Measurements from ENCODE around the gene DIP2A.

DIP2A gene, protein sequence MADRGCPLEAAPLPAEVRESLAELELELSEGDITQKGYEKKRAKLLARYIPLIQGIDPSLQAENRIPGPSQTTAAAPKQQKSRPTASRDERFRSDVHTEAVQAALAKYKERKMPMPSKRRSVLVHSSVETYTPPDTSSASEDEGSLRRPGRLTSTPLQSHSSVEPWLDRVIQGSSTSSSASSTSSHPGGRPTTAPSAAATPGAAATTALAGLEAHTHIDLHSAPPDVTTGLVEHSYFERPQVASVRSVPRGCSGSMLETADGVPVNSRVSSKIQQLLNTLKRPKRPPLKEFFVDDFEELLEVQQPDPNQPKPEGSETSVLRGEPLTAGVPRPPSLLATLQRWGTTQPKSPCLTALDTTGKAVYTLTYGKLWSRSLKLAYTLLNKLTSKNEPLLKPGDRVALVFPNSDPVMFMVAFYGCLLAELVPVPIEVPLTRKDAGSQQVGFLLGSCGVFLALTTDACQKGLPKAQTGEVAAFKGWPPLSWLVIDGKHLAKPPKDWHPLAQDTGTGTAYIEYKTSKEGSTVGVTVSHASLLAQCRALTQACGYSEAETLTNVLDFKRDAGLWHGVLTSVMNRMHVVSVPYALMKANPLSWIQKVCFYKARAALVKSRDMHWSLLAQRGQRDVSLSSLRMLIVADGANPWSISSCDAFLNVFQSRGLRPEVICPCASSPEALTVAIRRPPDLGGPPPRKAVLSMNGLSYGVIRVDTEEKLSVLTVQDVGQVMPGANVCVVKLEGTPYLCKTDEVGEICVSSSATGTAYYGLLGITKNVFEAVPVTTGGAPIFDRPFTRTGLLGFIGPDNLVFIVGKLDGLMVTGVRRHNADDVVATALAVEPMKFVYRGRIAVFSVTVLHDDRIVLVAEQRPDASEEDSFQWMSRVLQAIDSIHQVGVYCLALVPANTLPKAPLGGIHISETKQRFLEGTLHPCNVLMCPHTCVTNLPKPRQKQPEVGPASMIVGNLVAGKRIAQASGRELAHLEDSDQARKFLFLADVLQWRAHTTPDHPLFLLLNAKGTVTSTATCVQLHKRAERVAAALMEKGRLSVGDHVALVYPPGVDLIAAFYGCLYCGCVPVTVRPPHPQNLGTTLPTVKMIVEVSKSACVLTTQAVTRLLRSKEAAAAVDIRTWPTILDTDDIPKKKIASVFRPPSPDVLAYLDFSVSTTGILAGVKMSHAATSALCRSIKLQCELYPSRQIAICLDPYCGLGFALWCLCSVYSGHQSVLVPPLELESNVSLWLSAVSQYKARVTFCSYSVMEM (N-terminal part only)

GRCh38 chr21:46458315-46459023 is at the start of gene DIP2A:
DIP2A (plus strand) TSS chr21:46458891; CDS start chr21:46459132, 241 bp downstream.
- DNase-seq, result peak; percentile 41 to 96 (median 92)

DNA sequence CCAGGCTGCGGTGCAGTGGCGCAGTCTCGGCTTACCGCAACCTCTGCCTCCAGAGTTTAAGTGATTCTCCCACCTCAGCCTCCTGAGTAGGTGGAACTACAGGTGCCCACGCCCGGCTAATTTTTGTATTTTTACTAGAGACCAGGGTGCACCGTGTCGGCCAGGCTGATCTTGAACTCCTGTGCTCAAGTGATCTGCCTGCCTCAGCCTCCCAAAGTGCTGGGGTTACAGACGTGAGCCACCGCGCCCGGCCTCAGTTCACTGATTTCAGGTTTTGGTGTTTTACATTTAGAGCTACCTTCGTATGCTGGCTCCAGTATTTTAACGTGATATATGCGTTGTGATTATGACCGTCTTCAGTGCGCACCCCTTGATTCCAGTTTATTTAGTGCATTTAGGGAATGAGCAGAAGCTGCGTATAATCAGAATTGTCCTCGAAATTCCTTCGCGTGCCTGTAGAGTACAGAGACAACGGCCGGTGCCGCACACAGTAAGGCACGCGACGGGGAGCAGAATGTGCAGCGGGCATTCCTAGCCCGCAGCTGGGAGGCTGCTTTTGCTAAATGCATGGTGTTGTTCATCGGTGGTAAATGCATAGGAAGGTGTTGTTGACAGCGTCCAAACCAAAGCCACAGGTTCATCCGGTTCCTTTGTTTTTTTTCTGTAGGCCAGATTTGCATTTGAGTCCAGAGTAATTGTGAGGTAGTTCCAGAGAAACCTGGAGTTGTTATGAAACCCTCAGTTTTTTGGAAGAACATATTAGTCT is 48.9 kb upstream of the DIP2A start:
- DNase-seq, result no peak

GRCh38 chr21:46410516-46410915 is 48.2 kb upstream of the DIP2A start:
- DNase-seq, result no peak

DNA sequence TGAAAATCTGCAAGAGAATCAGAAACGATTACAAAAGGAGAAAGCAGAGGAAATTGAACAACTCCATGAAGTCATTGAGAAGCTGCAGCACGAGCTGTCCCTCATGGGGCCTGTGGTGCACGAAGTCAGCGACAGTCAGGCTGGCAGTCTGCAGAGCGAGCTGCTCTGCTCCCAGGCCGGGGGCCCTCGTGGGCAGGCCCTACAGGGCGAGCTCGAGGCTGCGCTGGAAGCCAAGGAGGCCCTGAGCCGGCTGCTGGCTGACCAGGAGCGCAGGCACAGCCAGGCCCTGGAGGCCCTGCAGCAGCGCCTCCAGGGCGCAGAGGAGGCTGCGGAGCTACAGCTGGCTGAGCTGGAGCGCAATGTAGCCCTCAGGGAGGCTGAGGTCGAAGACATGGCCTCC is 47.5 kb upstream of the DIP2A start:
- no peak for DNase-seq

DNA sequence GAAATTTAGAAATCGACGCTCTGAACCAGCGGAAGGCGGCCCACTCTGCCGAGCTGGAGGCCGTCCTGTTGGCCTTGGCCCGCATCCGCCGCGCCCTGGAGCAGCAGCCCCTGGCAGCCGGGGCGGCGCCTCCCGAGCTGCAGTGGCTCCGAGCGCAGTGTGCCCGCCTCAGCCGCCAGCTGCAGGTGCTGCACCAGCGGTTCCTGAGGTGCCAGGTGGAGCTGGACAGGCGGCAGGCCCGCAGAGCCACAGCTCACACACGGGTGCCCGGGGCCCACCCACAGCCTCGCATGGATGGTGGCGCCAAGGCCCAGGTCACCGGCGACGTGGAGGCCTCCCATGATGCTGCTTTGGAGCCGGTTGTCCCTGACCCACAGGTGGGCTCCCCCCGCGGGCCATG is 47.0 kb upstream of the DIP2A start:
- DNase-seq, result no peak

- DNase-seq, result no peak
These were observed 45.9 kb upstream of the DIP2A start for GRCh38 chr21:46412521-46413364.

DNA sequence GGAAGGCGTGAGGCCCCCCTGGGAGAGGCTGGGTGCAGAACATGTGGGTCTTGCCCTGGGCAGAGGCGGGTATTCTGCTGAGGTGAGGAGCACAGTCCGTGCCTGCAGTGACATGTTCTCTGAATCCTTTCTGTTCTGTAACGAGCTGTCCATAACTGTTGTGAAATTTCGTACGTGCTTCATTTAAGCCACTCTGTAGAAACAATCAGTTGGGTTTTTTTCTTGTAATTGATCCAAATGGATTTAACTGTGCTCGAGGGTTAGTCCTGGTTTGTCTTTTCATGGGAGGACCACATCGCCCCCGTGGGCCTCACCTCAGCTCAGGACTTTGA is 45.4 kb upstream of the DIP2A start:
- no peak for DNase-seq

GRCh38 chr21:46414965-46415275 is 43.8 kb upstream of the DIP2A start:
- DNase-seq, result no peak

DNA sequence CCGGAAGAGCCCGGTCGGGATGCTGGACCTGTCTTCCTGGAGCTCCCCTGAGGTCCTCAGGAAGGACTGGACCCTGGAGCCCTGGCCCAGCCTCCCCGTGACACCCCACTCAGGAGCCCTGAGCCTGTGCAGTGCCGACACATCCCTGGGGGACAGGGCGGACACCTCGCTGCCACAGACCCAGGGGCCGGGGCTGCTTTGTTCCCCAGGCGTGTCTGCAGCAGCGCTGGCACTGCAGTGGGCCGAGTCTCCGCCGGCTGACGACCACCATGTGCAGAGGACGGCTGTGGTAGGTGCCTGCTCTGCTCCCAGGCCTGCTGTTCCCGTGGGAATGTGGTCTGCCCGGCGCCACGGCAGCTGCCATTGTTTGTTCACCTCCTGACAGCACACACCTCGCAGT is 42.1 kb upstream of the DIP2A start:
- no peak for DNase-seq

DNA sequence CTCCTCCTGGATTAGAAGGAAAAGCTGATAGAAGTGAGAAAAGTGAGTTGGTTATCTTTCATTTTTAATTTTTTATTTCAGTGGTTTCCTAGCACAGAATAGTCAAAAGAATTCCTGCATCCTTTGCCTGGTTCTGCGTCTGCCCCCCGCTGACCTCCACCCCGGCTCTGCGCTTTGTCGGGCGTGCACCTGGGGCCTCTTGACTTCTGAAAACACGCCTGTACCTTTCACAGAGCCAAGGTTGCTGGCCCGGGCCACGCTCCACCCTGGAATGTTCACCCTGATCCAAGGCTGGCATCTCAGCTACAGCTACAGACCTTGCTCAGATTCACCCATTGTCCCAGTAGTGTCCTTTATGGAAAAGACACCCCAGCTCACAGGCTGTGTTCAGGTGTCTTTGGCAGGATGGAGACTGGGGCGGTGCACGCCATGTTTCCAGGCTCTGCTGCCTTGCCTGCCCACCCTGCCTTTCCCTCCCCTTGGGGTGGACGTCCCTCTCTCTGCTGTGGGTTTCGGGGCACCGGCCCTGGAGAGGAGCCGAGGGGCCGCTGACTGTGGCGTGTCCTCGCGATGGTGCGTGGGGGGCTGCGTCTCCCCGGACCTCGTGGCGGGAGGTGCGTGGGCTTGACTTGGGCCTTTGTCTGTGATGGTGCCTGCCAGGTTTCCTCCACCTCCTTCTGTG is 40.3 kb upstream of the DIP2A start:
- DNase-seq, result no peak

GRCh38 chr21:46420241-46421190 is 38.2 kb upstream of the DIP2A start:
- DNase-seq, result no peak

DNA sequence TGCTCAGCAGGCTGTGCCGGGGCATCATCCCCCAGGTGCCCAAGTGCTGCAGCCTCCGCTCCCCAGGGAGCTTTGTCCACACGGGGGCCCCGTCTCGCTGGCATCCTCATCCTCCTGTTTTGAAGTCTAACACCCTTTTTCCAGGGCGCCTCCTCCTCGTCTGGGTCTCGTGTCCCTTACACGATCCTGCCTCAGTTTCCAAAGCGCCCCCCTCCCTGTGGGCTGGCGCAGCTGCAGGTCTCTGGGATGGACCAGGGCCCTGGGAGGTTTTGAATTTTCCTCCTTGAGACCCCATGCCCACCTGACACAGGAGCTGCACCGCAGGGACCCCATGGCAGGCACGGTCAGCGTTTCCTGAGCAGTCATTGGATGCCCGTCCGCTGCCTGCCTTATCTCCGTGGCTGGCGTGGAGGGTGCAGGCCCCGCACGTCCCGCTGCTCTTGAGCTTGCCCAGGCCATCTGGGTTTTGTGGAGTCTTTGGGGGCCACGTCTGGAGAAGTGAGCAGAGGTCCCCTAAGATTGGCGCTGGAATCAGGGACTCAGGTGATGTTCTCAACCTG is 37.4 kb upstream of the DIP2A start:
- peak in 1 of 51 donors; percentile 13 for DNase-seq

DNA sequence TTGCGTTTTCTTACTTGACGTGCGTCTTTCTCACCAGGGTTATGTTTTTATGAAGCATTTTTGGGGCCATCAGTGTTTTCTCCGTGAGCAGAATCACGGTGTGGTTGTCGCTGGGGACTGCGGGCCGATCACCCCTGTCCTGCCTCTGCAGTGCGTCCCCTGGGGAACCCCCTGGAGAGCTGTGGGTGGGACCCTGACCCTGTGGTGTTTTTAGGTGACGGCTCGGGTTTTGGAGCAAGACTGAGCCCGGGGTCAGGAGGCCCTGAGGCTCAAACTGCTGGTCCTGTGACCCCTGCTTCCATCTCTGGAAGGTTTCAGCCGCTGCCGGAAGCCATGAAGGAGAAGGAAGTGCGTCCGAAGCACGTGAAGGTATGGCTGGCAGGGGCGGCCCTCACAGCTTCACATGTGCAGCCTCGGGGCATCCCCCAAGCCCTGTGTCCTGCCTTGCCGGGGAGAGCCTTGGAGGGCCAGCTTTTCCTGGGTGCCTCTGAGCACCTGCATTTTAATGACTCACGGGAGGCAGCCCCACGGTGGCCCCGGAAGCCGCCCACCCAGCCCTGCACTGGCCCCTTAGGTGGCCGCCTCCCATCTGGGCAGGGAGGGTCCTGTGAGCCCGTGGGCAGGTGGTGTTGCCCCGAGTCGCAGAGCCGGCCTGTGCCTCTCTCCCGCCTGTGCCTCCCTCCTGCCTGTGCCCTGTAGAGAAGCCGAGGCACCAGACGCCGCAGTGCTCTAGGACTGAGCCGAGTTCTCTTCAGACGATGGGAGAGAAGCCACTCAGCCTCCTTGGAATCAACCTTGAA is 36.7 kb upstream of the DIP2A start:
- DNase-seq, result no peak

GRCh38 chr21:46422636-46423241 is 36.0 kb upstream of the DIP2A start:
- no peak for DNase-seq

- no peak for DNase-seq
These were observed 35.1 kb upstream of the DIP2A start for GRCh38 chr21:46423546-46424038.

DNA sequence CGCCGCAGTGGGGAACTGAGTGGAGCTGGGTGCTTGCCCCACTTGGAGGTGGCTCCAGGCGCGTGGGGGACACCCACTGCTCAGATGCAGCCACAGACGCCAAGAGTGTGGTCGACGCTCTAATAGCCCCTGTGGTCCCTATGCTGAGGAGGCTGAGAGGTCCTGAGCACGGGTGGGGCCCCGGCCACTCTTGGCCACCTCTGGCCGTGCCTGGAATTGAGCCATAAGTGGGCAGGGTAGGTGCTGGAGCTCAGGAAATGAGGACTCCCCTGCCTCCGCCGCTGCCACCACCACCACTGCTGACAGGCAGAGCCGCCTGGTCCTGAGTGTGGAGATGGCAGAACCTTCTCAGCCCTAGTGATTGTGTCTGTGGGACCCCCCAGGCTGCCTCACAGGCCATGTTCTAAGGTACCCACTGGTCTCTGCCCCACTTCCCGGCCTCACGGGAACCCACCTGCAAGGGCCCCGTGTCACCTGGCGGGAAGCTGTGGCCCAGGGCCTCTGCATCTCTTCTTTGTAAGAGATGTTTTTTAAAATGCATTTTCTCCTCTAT is 34.6 kb upstream of the DIP2A start:
- no peak for DNase-seq
